SU-DHL-6 (cell line): Measurements from ENCODE around the gene MATN1.

Source experiments
- CTCF ChIP-seq: fragments of 200-600 bp; sonication (generic); IDR thresholded peaks from one replicate; pipeline ENCODE4 v1.5.1; 2017; ENCODE audit warnings: antibody characterized with exemption, mild to moderate bottlenecking, low read length, moderate library complexity; ENCODE audit not compliant: insufficient read depth, poor library complexity, severe bottlenecking
- EZH2phosphoT487 ChIP-seq: fragments of 200-600 bp; sonication (generic), shearing (Covaris generic); conservative IDR thresholded peaks from 2 replicates; pipeline ENCODE4 v1.6.1; 2018; ENCODE audit warnings: mild to moderate bottlenecking, antibody characterized with exemption, low read length, moderate library complexity, mixed read lengths

- no peak for TF ChIP-seq CTCF
- no peak for TF ChIP-seq EZH2phosphoT487
Measured at GRCh38 chr1:30663596-30664091, 59.7 kb downstream of the MATN1 start.
